Psoas muscle (tissue), 8 donors: ENCODE data around the gene PXK. TPM values are rescaled to one million over a fixed set of nuclear protein-coding genes. Genes with fewer than 3 reads are reported as not detected.

Experiments
- ATAC-seq, 4 donors: fragments of 200-7000 bp; cut with Tn5 transposase; one replicate each; pipeline ENCODE4 v1.9.1; 2020; ENCODE audit warnings: moderate library complexity in 3 of 4, mild to moderate bottlenecking in 2 of 4
- DNase-seq, 2 donors: peaks; one replicate each; pipeline ENCODE4 v3.0.0-alpha.2; 2020
- H3K27ac ChIP-seq: fragments of 200-600 bp; one replicate; pipeline ENCODE4 v1.8.0; 2022
- H3K27me3 ChIP-seq, 3 donors: fragments of 200-600 bp in 1 of 3; one replicate each; pipeline versions ENCODE4 v1.6.1 to v1.8.0; 2013 to 2022; ENCODE audit warnings: low read length in 2 of 3, mild to moderate bottlenecking in 2 of 3, moderate library complexity in 1 of 3; ENCODE audit not compliant: insufficient read depth in 3 of 3
- H3K36me3 ChIP-seq, 2 donors: fragments of 200-600 bp in 1 of 2; one replicate each; pipeline versions ENCODE4 v1.6.1 to v1.8.0; 2013 to 2022; ENCODE audit warnings: low read depth in 1 of 2, mild to moderate bottlenecking in 1 of 2, moderate library complexity in 1 of 2; ENCODE audit not compliant: insufficient read depth in 1 of 2
- H3K4me1 ChIP-seq: fragments of 200-600 bp; one replicate; pipeline ENCODE4 v1.8.0; 2022
- H3K4me3 ChIP-seq: fragments of 200-600 bp; one replicate; pipeline ENCODE4 v1.8.0; 2022; ENCODE audit warnings: mild to moderate bottlenecking
- H3K9me3 ChIP-seq: fragments of 200-600 bp; one replicate; pipeline ENCODE4 v1.8.0; 2022
- CTCF ChIP-seq: fragments of 200-600 bp; IDR thresholded peaks from one replicate; pipeline ENCODE4 v1.8.0; 2022; ENCODE audit warnings: antibody characterized with exemption
- WGBS, 3 donors: extraction: QIAGEN DNeasy Blood & Tissue Kit; methylation state at CpG; one replicate each; pipeline versions ENCODE4 v1.1.6 to v1.1.7; 2013; 5-methylcytosine and 5-hydroxymethylcytosine counted together
- intact Hi-C, 2 donors: fragments of 100-400 bp; cut with DNase I; formaldehyde crosslinking; loops; one replicate each; pipeline versions ENCODE4 v1.11.0 to v1.14.2; 2022
- polyA plus RNA-seq, 3 donors: library from polyadenylated mRNA; stranded (reverse); fragments of 200-250 nt; gene quantifications; one replicate each; pipeline ENCODE4 v1.2.3, GENCODE V29; 2013
- total RNA-seq, 4 donors: library from RNA; stranded (reverse); fragmentation: NEBNext Ultra II Directional in 2 of 4; extraction: Animal tissue kit (Norgen Biotek cat#: 25700) in 2 of 4; gene quantifications; one replicate each; pipeline versions ENCODE4 v1.2.1 to v1.2.4, GENCODE V29; 2021 to 2023
- donor health status: healthy with polysubstance abuse.
- donor health status: DM: no; HTN: no; CAD: no; lungs with moderate emphysema.
- donor health status: Bipolar disorder and iron deficiency.
- donor health status: healthy.
- donor health status: DM: yes; HTN: yes; CAD: no.
- donor health status: DM: no; HTN: no; CAD: no.
- donor health status: DM: no; HTN: no; CAD: no.
- donor health status: DM: yes; HTN: yes; CAD: no.

Gene PXK
- total and polyA plus RNA-seq, 7 donors: 3.4 to 17.5 (median 15.5) TPM

GRCh38 chr3:58473275-58473674, 140.6 kb downstream of the PXK start:
- Histone ChIP-seq H3K27ac (no peak overlapping the region), H3K4me3 (no peak overlapping the region), H3K9me3 (no peaks in the 10 kb centered on the region), H3K36me3 (no peaks in the 10 kb centered on the region), H3K4me1 (no peaks in the 10 kb centered on the region), H3K27me3 (no peaks in the 10 kb centered on the region)
- intact Hi-C loops: no loop called here
- no peak for DNase-seq
- no peak for ATAC-seq
- WGBS, 3 donors: 90 to 100% (median 92%) methylated on average over 1 of the region's 1 CpG
- TF ChIP-seq CTCF: no peak

- no peaks in the 10 kb centered on the region for H3K4me1 ChIP-seq
- no peak overlapping the region for H3K4me3 ChIP-seq
- no peak for ATAC-seq
- intact Hi-C loops: no loop called here
- no peak overlapping the region for H3K27ac ChIP-seq
- no peak for DNase-seq
- H3K27me3 ChIP-seq: no peaks in the 10 kb centered on the region
- peaks cover 4% of the 10 kb centered on the region for H3K9me3 ChIP-seq
- H3K36me3 ChIP-seq: no peaks in the 10 kb centered on the region
- no peak for TF ChIP-seq CTCF
- WGBS, 3 donors: 84 to 93% (median 92%) methylated on average over 1 of the region's 1 CpG
Measured at GRCh38 chr3:58474348-58474911, 141.7 kb downstream of the PXK start.

- Histone ChIP-seq H3K27ac (no peak overlapping the region), H3K9me3 (peaks cover 7% of the 10 kb centered on the region), H3K27me3 (no peaks in the 10 kb centered on the region), H3K4me3 (no peak overlapping the region), H3K4me1 (no peaks in the 10 kb centered on the region), H3K36me3 (no peaks in the 10 kb centered on the region)
- ATAC-seq: no peak
- TF ChIP-seq CTCF: no peak
- 41 to 46% (median 44%) methylated on average over 3 of the region's 3 CpGs for WGBS, 3 donors
- intact Hi-C loops: no loop called here
- no peak for DNase-seq
Measured at GRCh38 chr3:58474967-58475578, 142.4 kb downstream of the PXK start.

Other genes with a start within 250 kb of the PXK start
- gene DNASE1L3, start 121.9 kb upstream of the PXK start, total RNA-seq: 1 to 10 TPM in 2 of 4 donors, under 1 TPM in 2; 0.57 to 1.4 (median 1.1) TPM
- under 1 TPM; 0.18 to 0.73 (median 0.32) TPM for gene DNASE1L3, start 121.9 kb upstream of the PXK start, polyA plus RNA-seq
- gene ABHD6, start 95.1 kb upstream of the PXK start, total RNA-seq: 1 to 10 TPM; 2.0 to 7.2 (median 5.1) TPM
- gene ABHD6, start 95.1 kb upstream of the PXK start, polyA plus RNA-seq: 1 to 10 TPM; 1.7 to 5.7 (median 2.5) TPM
- gene RPP14, start 26.6 kb upstream of the PXK start, total RNA-seq: 10 to 100 TPM; 24.9 to 35.0 (median 30.0) TPM
- 10 to 100 TPM; 17.3 to 36.6 (median 23.2) TPM for gene RPP14, start 26.6 kb upstream of the PXK start, polyA plus RNA-seq
- 10 to 100 TPM; 12.0 to 17.9 (median 15.8) TPM for gene HTD2, start 26.4 kb upstream of the PXK start, total RNA-seq
- gene HTD2, start 26.4 kb upstream of the PXK start, polyA plus RNA-seq: 10 to 100 TPM; 10.9 to 37.0 (median 12.5) TPM
- 100 to 1,000 TPM; 105 to 158 (median 128) TPM for gene PDHB, start 100.9 kb downstream of the PXK start, total RNA-seq
- 100 to 1,000 TPM; 116 to 137 (median 131) TPM for gene PDHB, start 100.9 kb downstream of the PXK start, polyA plus RNA-seq
- gene KCTD6, start 159.2 kb downstream of the PXK start, total RNA-seq: 10 to 100 TPM in 1 of 4 donors, 1 to 10 TPM in 3; 5.8 to 11.0 (median 6.9) TPM
- gene KCTD6, start 159.2 kb downstream of the PXK start, polyA plus RNA-seq: 1 to 10 TPM; 2.6 to 9.8 (median 6.5) TPM
- gene ACOX2, start 204.3 kb downstream of the PXK start, total RNA-seq: 10 to 100 TPM in 2 of 4 donors, 1 to 10 TPM in 2; 1.8 to 18.1 (median 8.7) TPM
- gene ACOX2, start 204.3 kb downstream of the PXK start, polyA plus RNA-seq: 1 to 10 TPM; 2.2 to 4.4 (median 2.4) TPM
- gene FAM107A, start 244.5 kb downstream of the PXK start, total RNA-seq: 10 to 100 TPM; 10.8 to 19.0 (median 17.8) TPM
- 10 to 100 TPM; 16.5 to 24.0 (median 22.6) TPM for gene FAM107A, start 244.5 kb downstream of the PXK start, polyA plus RNA-seq